Adipose tissue (tissue), 3 donors: ENCODE measurements around the gene SFXN1. TPM values are rescaled to one million over a fixed set of nuclear protein-coding genes. Genes with fewer than 3 reads are reported as not detected.

Source experiments
- H3K27ac ChIP-seq: one replicate; pipeline ENCODE4 v1.5.1; 2013; ENCODE audit warnings: low read depth, low read length
- WGBS, 3 donors: extraction: QIAGEN DNeasy Blood & Tissue Kit; methylation state at CpG; one replicate each; pipeline ENCODE4 v1.1.7; 2013; 5-methylcytosine and 5-hydroxymethylcytosine counted together
- polyA plus RNA-seq, 3 donors: library from polyadenylated mRNA; stranded (reverse); fragments of 200-250 nt; gene quantifications; one replicate each; pipeline ENCODE4 v1.2.3, GENCODE V29; 2013
- donor health status: healthy with polysubstance abuse.
- donor health status: Bipolar disorder and iron deficiency.
- donor health status: healthy.

SFXN1 gene
- polyA plus RNA-seq, 3 donors, result 5.9 to 9.8 (median 8.8) TPM

GRCh38 chr5:175555168-175555785 lies 76.9 kb downstream of the SFXN1 start:
- 72 to 79% (median 79%) methylated on average over 12 of the region's 12 CpGs for WGBS, 3 donors
- no peak overlapping the region for H3K27ac ChIP-seq

GRCh38 chr5:175556794-175557193 lies 78.4 kb downstream of the SFXN1 start:
- no peak overlapping the region for H3K27ac ChIP-seq
- 50 to 61% (median 56%) methylated on average over 4 of the region's 4 CpGs for WGBS, 3 donors

GRCh38 chr5:175557778-175558177 lies 79.4 kb downstream of the SFXN1 start:
- no peak overlapping the region for H3K27ac ChIP-seq
- WGBS, 3 donors, result 56 to 76% (median 68%) methylated on average over 5 of the region's 5 CpGs

- whole genome bisulfite sequencing, 3 donors, result 94% methylated on average over 9 of the region's 9 CpGs
- no peak overlapping the region for H3K27ac ChIP-seq
These were observed 80.6 kb downstream of the SFXN1 start for GRCh38 chr5:175558801-175559480.

GRCh38 chr5:175560011-175560410 lies 81.7 kb downstream of the SFXN1 start:
- 50 to 63% (median 51%) methylated on average over 2 of the region's 2 CpGs for WGBS, 3 donors

GRCh38 chr5:175561085-175561484 lies 82.7 kb downstream of the SFXN1 start:
- no peak overlapping the region for H3K27ac ChIP-seq
- 61 to 71% (median 61%) methylated on average over 5 of the region's 5 CpGs for WGBS, 3 donors

More at GRCh38 chr5:175560011-175560410, 81.7 kb downstream of the SFXN1 start:
- no peak overlapping the region for H3K27ac ChIP-seq

GRCh38 chr5:175564716-175565115 lies 86.4 kb downstream of the SFXN1 start:
- 29 to 38% (median 32%) methylated on average over 1 of the region's 1 CpG for WGBS, 3 donors

GRCh38 chr5:175566697-175567096 lies 88.3 kb downstream of the SFXN1 start:
- WGBS, 3 donors, result 72 to 88% (median 86%) methylated on average over 2 of the region's 2 CpGs
- H3K27ac ChIP-seq, result no peak overlapping the region

More at GRCh38 chr5:175564716-175565115, 86.4 kb downstream of the SFXN1 start:
- no peak overlapping the region for H3K27ac ChIP-seq

GRCh38 chr5:175567954-175568353 lies 89.6 kb downstream of the SFXN1 start:
- 65 to 80% (median 80%) methylated on average over 1 of the region's 1 CpG for WGBS, 3 donors
- H3K27ac ChIP-seq, result no peak overlapping the region

GRCh38 chr5:175569701-175570100 lies 91.3 kb downstream of the SFXN1 start:
- H3K27ac ChIP-seq, result no peak overlapping the region
- WGBS, 3 donors, result 90 to 95% (median 91%) methylated on average over 4 of the region's 4 CpGs

GRCh38 chr5:175572886-175573285 lies 94.5 kb downstream of the SFXN1 start:
- WGBS, 3 donors, result 61 to 74% (median 66%) methylated on average over 4 of the region's 4 CpGs
- H3K27ac ChIP-seq, result no peak overlapping the region

GRCh38 chr5:175573493-175574269 lies 95.3 kb downstream of the SFXN1 start:
- WGBS, 3 donors, result 37 to 43% (median 40%) methylated on average over 15 of the region's 15 CpGs
- H3K27ac ChIP-seq, result no peak overlapping the region

GRCh38 chr5:175575301-175575700 lies 96.9 kb downstream of the SFXN1 start:
- H3K27ac ChIP-seq, result no peak overlapping the region
- WGBS, 3 donors, result 86 to 94% (median 88%) methylated on average over 2 of the region's 2 CpGs

- no peak overlapping the region for H3K27ac ChIP-seq
- 44 to 68% (median 59%) methylated on average over 7 of the region's 7 CpGs for WGBS, 3 donors
These were observed 97.7 kb downstream of the SFXN1 start for GRCh38 chr5:175576096-175576495.

- WGBS, 3 donors, result 67 to 76% (median 76%) methylated on average over 6 of the region's 6 CpGs
- no peak overlapping the region for H3K27ac ChIP-seq
These were observed 98.2 kb downstream of the SFXN1 start for GRCh38 chr5:175576591-175576990.

Other genes with a start within 250 kb of the SFXN1 start
- under 1 TPM; 0.05 to 0.39 (median 0.22) TPM for gene DRD1, start 34.4 kb upstream of the SFXN1 start, polyA plus RNA-seq
- gene HRH2, start 179.5 kb downstream of the SFXN1 start, polyA plus RNA-seq, result 1 to 10 TPM in 2 of 3 donors, under 1 TPM in 1; 0.69 to 7.0 (median 4.7) TPM